GM23338 (cell line): ENCODE results near the gene OFD1. TPM values are rescaled to one million over a fixed set of nuclear protein-coding genes. Genes with fewer than 3 reads are reported as not detected.
"Not testable (repeated sequence)": the region's sequence is repeated elsewhere in the genome, so short reads cannot be mapped to it uniquely, and the experiment has no call there.

ENCODE experiments used
- ATAC-seq: fragments of 200-7000 bp; cut with Tn5 transposase; 3 replicates; pipeline ENCODE4 v1.9.1; 2020
- DNase-seq: peaks from one replicate; pipeline ENCODE4 v3.0.0-alpha.2; 2015; ENCODE audit warnings: low spot score
- H2AFZ ChIP-seq: fragments of 200-600 bp; sonication (generic); 2 replicates; pipeline ENCODE4 v1.8.0; 2016; ENCODE audit warnings: antibody characterized with exemption, mild to moderate bottlenecking, moderate library complexity
- H3F3A ChIP-seq: fragments of 200-600 bp; sonication (generic); replicated peaks from 2 replicates; pipeline ENCODE4 v1.8.0; 2017; ENCODE audit warnings: antibody characterized with exemption, mixed run types, low read depth
- H3K27ac ChIP-seq: fragments of 200-600 bp; sonication (generic); 2 replicates; pipeline ENCODE4 v1.6.1; 2016; ENCODE audit warnings: low read depth
- H3K27me3 ChIP-seq: fragments of 200-600 bp; sonication (generic); 2 replicates; pipeline ENCODE4 v1.8.0; 2016; ENCODE audit warnings: mild to moderate bottlenecking, mixed run types, moderate library complexity; ENCODE audit not compliant: insufficient read depth
- H3K36me3 ChIP-seq: fragments of 200-600 bp; sonication (generic); 2 replicates; pipeline ENCODE4 v1.8.0; 2016; ENCODE audit warnings: mild to moderate bottlenecking; ENCODE audit not compliant: insufficient read depth
- H3K4me1 ChIP-seq: fragments of 200-600 bp; sonication (generic); 2 replicates; pipeline ENCODE4 v1.8.0; 2016; ENCODE audit warnings: mild to moderate bottlenecking, moderate library complexity; ENCODE audit not compliant: insufficient read depth
- H3K4me2 ChIP-seq: fragments of 200-600 bp; sonication (generic); 2 replicates; pipeline ENCODE4 v1.7.1; 2017; ENCODE audit warnings: mixed run types
- H3K4me3 ChIP-seq: fragments of 200-600 bp; sonication (generic); 2 replicates; pipeline ENCODE4 v1.6.1; 2016; ENCODE audit warnings: mixed run types
- H3K79me2 ChIP-seq: fragments of 200-600 bp; sonication (generic); replicated peaks from 2 replicates; pipeline ENCODE4 v1.8.0; 2017; ENCODE audit warnings: mild to moderate bottlenecking; ENCODE audit not compliant: insufficient read depth
- H3K9me2 ChIP-seq: fragments of 200-600 bp; sonication (generic); 2 replicates; pipeline ENCODE4 v1.8.0; 2017; ENCODE audit not compliant: insufficient read depth
- H4K20me1 ChIP-seq: fragments of 200-600 bp; sonication (generic); replicated peaks from 2 replicates; pipeline ENCODE4 v1.8.0; 2017; ENCODE audit warnings: mild to moderate bottlenecking; ENCODE audit not compliant: insufficient read depth
- H3K27ac Mint-ChIP-seq: 2 replicates; pipeline ENCODE4 v1.8.0; 2020; ENCODE audit warnings: inconsistent platforms, mild to moderate bottlenecking, moderate library complexity, mixed read lengths
- H3K27me3 Mint-ChIP-seq: 3 replicates; pipeline ENCODE4 v1.8.0; 2022; ENCODE audit warnings: low read depth, mild to moderate bottlenecking, moderate library complexity, mixed read lengths, inconsistent platforms; ENCODE audit not compliant: insufficient read depth, poor library complexity
- H3K36me3 Mint-ChIP-seq: 3 replicates; pipeline ENCODE4 v1.8.0; 2021; ENCODE audit warnings: low read depth, mild to moderate bottlenecking, inconsistent platforms, moderate library complexity, mixed read lengths
- H3K4me1 Mint-ChIP-seq: 3 replicates; pipeline ENCODE4 v1.8.0; 2020; ENCODE audit warnings: mild to moderate bottlenecking, inconsistent platforms, mixed read lengths
- H3K4me3 Mint-ChIP-seq: 3 replicates; pipeline ENCODE4 v1.8.0; 2021; ENCODE audit warnings: moderate library complexity, mild to moderate bottlenecking, inconsistent platforms, mixed read lengths
- H3K9me3 Mint-ChIP-seq: 3 replicates; pipeline ENCODE4 v1.8.0; 2020; ENCODE audit warnings: moderate library complexity, mild to moderate bottlenecking, inconsistent platforms, mixed read lengths
- CTCF ChIP-seq, 2 experiments: fragments of 200-600 bp in 1 of 2; sonication (generic) in 1 of 2; conservative IDR thresholded peaks; 2 replicates each; pipeline versions ENCODE4 v1.5.1 to v1.6.1; 2016 to 2017; ENCODE audit warnings: antibody characterized with exemption in 2 of 2, low read depth in 2 of 2, mild to moderate bottlenecking in 2 of 2, moderate library complexity in 1 of 2
- EZH2phosphoT487 ChIP-seq: fragments of 200-600 bp; sonication (generic); IDR thresholded peaks from one replicate; pipeline ENCODE4 v1.8.1; 2018; ENCODE audit warnings: antibody characterized with exemption; ENCODE audit not compliant: unreplicated experiment
- JUNB ChIP-seq: IDR thresholded peaks from one replicate; pipeline ENCODE4 v1.6.1; 2016; ENCODE audit warnings: antibody characterized with exemption; ENCODE audit not compliant: unreplicated experiment
- POLR2AphosphoS5 ChIP-seq: IDR thresholded peaks from 2 replicates; pipeline ENCODE4 v1.6.1; 2016; ENCODE audit warnings: antibody characterized with exemption, low read depth
- REST ChIP-seq: IDR thresholded peaks from one replicate; pipeline ENCODE4 v1.6.1; 2018; ENCODE audit warnings: antibody characterized with exemption; ENCODE audit not compliant: unreplicated experiment
- ZNF114 ChIP-seq: fragments of 250-450 bp; sonication (Bioruptor Pico); IDR thresholded peaks from 2 replicates; pipeline ENCODE4 v1.5.0; 2020; ENCODE audit warnings: mild to moderate bottlenecking, moderate library complexity
- ZNF331 ChIP-seq: fragments of 250-450 bp; sonication (Bioruptor Pico); IDR thresholded peaks from 2 replicates; pipeline ENCODE4 v1.5.0; 2020; ENCODE audit warnings: low read depth, mild to moderate bottlenecking, moderate library complexity
- polyA plus RNA-seq: library from polyadenylated mRNA; unstranded; fragments of >200 nt; fragmentation: Nextera tagmentation; extraction: Ambion mirVana; gene quantifications from 2 replicates; pipeline ENCODE4 v1.2.1, GENCODE V29; 2016
- total RNA-seq: library from RNA; depleted of rRNA; stranded (reverse); fragments of >200 nt; shearing (Covaris generic); gene quantifications from 2 replicates; pipeline ENCODE4 v1.2.3, GENCODE V29; 2014

OFD1 gene
- total and polyA plus RNA-seq, 2 experiments from 2014 or later = 21.2 to 55.0 TPM

GRCh38 chrX:13724878-13725277 is 9.7 kb upstream of the OFD1 start:
- not testable (repeated sequence) for H3K4me1 ChIP-seq, ATAC-seq, H3K4me3 Mint-ChIP-seq, H4K20me1 ChIP-seq, H3K27me3 Mint-ChIP-seq, H3K4me2 ChIP-seq, H3K27me3 ChIP-seq, H3K4me1 Mint-ChIP-seq, H2AFZ ChIP-seq, H3K9me2 ChIP-seq, H3K27ac ChIP-seq, H3K36me3 ChIP-seq, H3K4me3 ChIP-seq, H3K27ac Mint-ChIP-seq, H3K9me3 Mint-ChIP-seq, H3F3A ChIP-seq
- H3K79me2 ChIP-seq = peaks cover 51% of the 10 kb centered on the region
- DNase-seq = peak; percentile 43
- peaks cover 48% of the 10 kb centered on the region for H3K36me3 Mint-ChIP-seq

GRCh38 chrX:13726583-13726982 is 8.0 kb upstream of the OFD1 start:
- H3K27me3 ChIP-seq, H3K4me1 Mint-ChIP-seq, DNase-seq, H2AFZ ChIP-seq, H3K4me1 ChIP-seq, H3K4me2 ChIP-seq, H3K9me3 Mint-ChIP-seq, H3F3A ChIP-seq, H3K27ac Mint-ChIP-seq, H3K27me3 Mint-ChIP-seq, H3K36me3 ChIP-seq, ATAC-seq, H3K27ac ChIP-seq, H3K4me3 Mint-ChIP-seq, H3K4me3 ChIP-seq, H4K20me1 ChIP-seq, H3K9me2 ChIP-seq: not testable (repeated sequence)
- peaks cover 65% of the 10 kb centered on the region for H3K36me3 Mint-ChIP-seq
- H3K79me2 ChIP-seq = peaks cover 68% of the 10 kb centered on the region

GRCh38 chrX:13730523-13730922 is 4.0 kb upstream of the OFD1 start:
- Mint-ChIP-seq H3K36me3 (peaks cover 48% of the 10 kb centered on the region), H3K4me1 (peaks cover 11% of the 10 kb centered on the region)
- not testable (repeated sequence) for ATAC-seq, DNase-seq, H2AFZ ChIP-seq, H3K4me3 ChIP-seq, H3K4me2 ChIP-seq, H3F3A ChIP-seq, H3K36me3 ChIP-seq, H3K27ac ChIP-seq, H3K27me3 Mint-ChIP-seq, H3K9me2 ChIP-seq, H3K27ac Mint-ChIP-seq, H3K4me3 Mint-ChIP-seq, H3K4me1 ChIP-seq, H4K20me1 ChIP-seq, H3K9me3 Mint-ChIP-seq, H3K27me3 ChIP-seq
- peaks cover 81% of the 10 kb centered on the region for H3K79me2 ChIP-seq

- H3K9me2 ChIP-seq = no peaks in the 10 kb centered on the region
- no peak overlapping the region for H2AFZ ChIP-seq
- H3K27me3 Mint-ChIP-seq = no peaks in the 10 kb centered on the region
- H3K4me3 Mint-ChIP-seq = peak overlapping the region; percentile 20; the same call in 1 of the 3 replicates
- no peak for ATAC-seq
- no peak for DNase-seq
- H3K27ac Mint-ChIP-seq = no peak overlapping the region
- H4K20me1 ChIP-seq = no peaks in the 10 kb centered on the region
- H3K4me2 ChIP-seq = no peak overlapping the region
- H3K27ac ChIP-seq = no peak overlapping the region
- H3K36me3 ChIP-seq = no peaks in the 10 kb centered on the region
- H3K4me1 ChIP-seq = peaks cover 5% of the 10 kb centered on the region
- no peaks in the 10 kb centered on the region for H3K27me3 ChIP-seq
- H3K4me3 ChIP-seq = no peak overlapping the region
- peaks cover 12% of the 10 kb centered on the region for H3K4me1 Mint-ChIP-seq
- H3F3A ChIP-seq = no peaks in the 10 kb centered on the region
- H3K9me3 Mint-ChIP-seq = no peaks in the 10 kb centered on the region
- peaks cover 45% of the 10 kb centered on the region for H3K36me3 Mint-ChIP-seq
- peaks cover 77% of the 10 kb centered on the region for H3K79me2 ChIP-seq
- TF ChIP-seq ZNF114 (CRISPR knock-in tag) = no peak
- no peak for TF ChIP-seq EZH2phosphoT487
- no peak for TF ChIP-seq REST
- TF ChIP-seq JUNB = no peak
- TF ChIP-seq CTCF (conservative IDR thresholded peaks at IDR 0.05; ENCODE audit: low read depth in 2 of 2) = no peak
- no peak for TF ChIP-seq ZNF331 (CRISPR knock-in tag)
- no peak for TF ChIP-seq POLR2AphosphoS5
Observed at GRCh38 chrX:13732246-13733067, 2.1 kb upstream of the OFD1 start.
